B cell (primary cell): ENCODE data around the gene ARL6. TPM values are rescaled to one million over a fixed set of nuclear protein-coding genes. Genes with fewer than 3 reads are reported as not detected.

ENCODE experiments used
- ATAC-seq: fragments of 200-7000 bp; cut with Tn5 transposase; one replicate; pipeline ENCODE4 v1.10.0; 2021; ENCODE audit warnings: low read depth, mild to moderate bottlenecking, moderate number of reproducible peaks, moderate library complexity
- CTCF ChIA-PET: fragments of 350-600 bp; sonication (Branson Sonifier 250); formaldehyde crosslinking; loops from one replicate; lab custom pipeline; 2021; ENCODE audit warnings: antibody characterized with exemption, inconsistent platforms; lab: Charles Lee
- POLR2A ChIA-PET: fragments of 350-600 bp; sonication (Branson Sonifier 250); formaldehyde crosslinking; loops from one replicate; lab custom pipeline; 2021; ENCODE audit warnings: antibody characterized with exemption; lab: Charles Lee
- DNase-seq: peaks from one replicate; pipeline ENCODE4 v3.0.0; 2013
- H2AFZ ChIP-seq: 2 replicates; pipeline ENCODE4 v1.6.1; 2012; ENCODE audit warnings: mild to moderate bottlenecking, low read depth, low read length; ENCODE audit not compliant: insufficient read depth, poor library complexity, severe bottlenecking
- H3K27ac ChIP-seq, 2 donors: 1 replicate in 1 of 2; 2 replicates in 1 of 2; pipeline ENCODE4 v1.5.1; 2012 to 2013; ENCODE audit warnings: low read length in 2 of 2, mild to moderate bottlenecking in 2 of 2, moderate library complexity in 1 of 2
- H3K27me3 ChIP-seq, 4 experiments: fragments of 200-600 bp in 1 of 4; sonication (generic) in 1 of 4; replicated peaks in 1 of 4; 1 replicate in 2 of 4; 2 replicates in 2 of 4; pipeline versions ENCODE4 v1.6.1 to v1.7.0; 2013 to 2016; ENCODE audit warnings: low read length in 3 of 4, mild to moderate bottlenecking in 2 of 4, mixed read lengths in 1 of 4, moderate library complexity in 1 of 4; ENCODE audit not compliant: insufficient read depth in 4 of 4, control insufficient read depth in 3 of 4; ENCODE audit errors: control extremely low read depth in 1 of 4
- H3K36me3 ChIP-seq, 2 experiments: replicated peaks in 1 of 2; 1 replicate in 1 of 2; 2 replicates in 1 of 2; pipeline versions ENCODE4 v1.6.1 to v1.7.1; 2013; ENCODE audit warnings: low read length in 1 of 2; ENCODE audit not compliant: insufficient read depth in 2 of 2, control insufficient read depth in 1 of 2; ENCODE audit errors: control extremely low read depth in 1 of 2, extremely low read depth in 1 of 2
- H3K4me1 ChIP-seq, 2 donors: fragments of 200-600 bp in 1 of 2; sonication (generic) in 1 of 2; 1 replicate in 1 of 2; 2 replicates in 1 of 2; pipeline versions ENCODE4 v1.5.1 to v1.6.1; 2013 to 2017; ENCODE audit warnings: low read length in 2 of 2; ENCODE audit not compliant: control insufficient read depth in 2 of 2, insufficient read depth in 2 of 2
- H3K4me2 ChIP-seq: replicated peaks from 2 replicates; pipeline ENCODE3; 2012; ENCODE audit warnings: mild to moderate bottlenecking, low read depth, low read length; ENCODE audit not compliant: poor library complexity, severe bottlenecking
- H3K4me3 ChIP-seq, 5 experiments: fragments of 200-600 bp in 1 of 5; sonication (generic) in 1 of 5; 1 replicate in 3 of 5; 2 replicates in 2 of 5; pipeline versions ENCODE4 v1.5.1 to v1.7.0; 2011 to 2016; ENCODE audit warnings: low read length in 4 of 5, mild to moderate bottlenecking in 4 of 5, low read depth in 2 of 5, control low read depth in 1 of 5, moderate library complexity in 1 of 5; ENCODE audit not compliant: insufficient read depth in 1 of 5; ENCODE audit errors: control extremely low read depth in 1 of 5, extremely low read depth in 1 of 5
- H3K79me2 ChIP-seq: fragments of 200-600 bp; sonication (generic); one replicate; pipeline ENCODE4 v1.6.0; 2016; ENCODE audit warnings: low read length; ENCODE audit not compliant: control insufficient read depth, insufficient read depth
- H3K9ac ChIP-seq: fragments of 200-600 bp; sonication (generic); 2 replicates; pipeline ENCODE4 v1.6.1; 2017; ENCODE audit warnings: mild to moderate bottlenecking, low read length, moderate library complexity
- H3K9me3 ChIP-seq, 3 donors: one replicate each; pipeline versions ENCODE4 v1.6.1 to v1.7.1; 2013; ENCODE audit warnings: low read length in 2 of 3; ENCODE audit not compliant: control insufficient read depth in 2 of 3, insufficient read depth in 1 of 3; ENCODE audit errors: control extremely low read depth in 1 of 3
- H4K20me1 ChIP-seq: 2 replicates; pipeline ENCODE4 v1.6.0; 2012; ENCODE audit warnings: mild to moderate bottlenecking, low read length; ENCODE audit not compliant: insufficient read depth, control insufficient read depth, poor library complexity, severe bottlenecking
- H3K27ac Mint-ChIP-seq: one replicate; pipeline ENCODE4 v1.8.0; 2021; ENCODE audit warnings: mixed read lengths
- H3K27me3 Mint-ChIP-seq: one replicate; pipeline ENCODE4 v1.8.0; 2021; ENCODE audit warnings: mixed read lengths
- H3K4me1 Mint-ChIP-seq: one replicate; pipeline ENCODE4 v1.8.0; 2021; ENCODE audit warnings: mixed read lengths
- H3K4me3 Mint-ChIP-seq: one replicate; pipeline ENCODE4 v1.8.0; 2021; ENCODE audit warnings: mixed read lengths
- H3K9me3 Mint-ChIP-seq: one replicate; pipeline ENCODE4 v1.8.0; 2022; ENCODE audit warnings: mixed read lengths; ENCODE audit not compliant: insufficient read depth
- CTCF ChIP-seq: fragments of 200-600 bp; IDR thresholded peaks from one replicate; pipeline ENCODE4 v1.8.0; 2022; ENCODE audit warnings: antibody characterized with exemption, mild to moderate bottlenecking
- EZH2 ChIP-seq: IDR thresholded peaks from 2 replicates; pipeline ENCODE4 v1.6.1; 2012; ENCODE audit warnings: borderline replicate concordance, low read depth, mild to moderate bottlenecking, moderate library complexity, low read length; ENCODE audit not compliant: insufficient read depth, poor library complexity, severe bottlenecking
- WGBS: methylation state at CpG from one replicate; pipeline ENCODE4 v1.1.5; 2013; ENCODE audit warnings: missing lambda C conversion rate; ENCODE audit not compliant: insufficient coverage; 5-methylcytosine and 5-hydroxymethylcytosine counted together
- intact Hi-C: fragments of 100-400 bp; cut with micrococcal nuclease; formaldehyde crosslinking; loops from one replicate; pipeline ENCODE4 v1.10.0; 2022
- polyA plus RNA-seq: library from polyadenylated mRNA; depleted of rRNA; stranded (reverse); fragments of >200 nt; gene quantifications from 2 replicates; pipeline ENCODE4 v1.2.3, GENCODE V29; 2012
- total RNA-seq, 2 donors: library from RNA; stranded (reverse); fragments of 120-200 nt in 1 of 2; gene quantifications; 1 replicate in 1 of 2; 2 replicates in 1 of 2; pipeline versions ENCODE4 v1.2.3 to v1.2.4, GENCODE V29; 2013 to 2022

ARL6 gene
- total and polyA plus RNA-seq, 2 donors (not counting 1 experiment from before 2014, with no cell fraction given) = 1.6 to 5.6 TPM

- Histone ChIP-seq H3K9ac (no peak overlapping the region), H3K4me2 (no peak overlapping the region), H3K4me1 (no peaks in the 10 kb centered on the region), H3K9me3 (no peaks in the 10 kb centered on the region), H3K27ac (no peak overlapping the region), H3K4me3 (no peak overlapping the region), H3K36me3 (no peaks in the 10 kb centered on the region), H3K27me3 (no peaks in the 10 kb centered on the region), H2AFZ (no peak overlapping the region), H4K20me1 (no peaks in the 10 kb centered on the region), H3K79me2 (no peaks in the 10 kb centered on the region)
- no peak overlapping the region for H3K4me3 Mint-ChIP-seq
- H3K4me1 Mint-ChIP-seq = no peaks in the 10 kb centered on the region
- POLR2A ChIA-PET = no interaction called here
- no peak for DNase-seq
- CTCF ChIA-PET = no interaction called here
- ATAC-seq = no peak
- TF ChIP-seq EZH2 (no peak), CTCF (no peak)
- no peak overlapping the region for H3K27ac Mint-ChIP-seq
- no CpG with 5 or more reads among the region's 3 CpGs for WGBS
- H3K27me3 Mint-ChIP-seq = peaks cover 14% of the 10 kb centered on the region
- intact Hi-C loops = no loop called here
- H3K9me3 Mint-ChIP-seq = no peaks in the 10 kb centered on the region
Observed at GRCh38 chr3:97744289-97744688, 20.3 kb upstream of the ARL6 start.

- no peaks in the 10 kb centered on the region for H3K27me3 ChIP-seq
- intact Hi-C loops = loop anchor here (1.0 to 2.0 kb wide), 5 partner anchors 58 to 1137 kb away; partner anchors contain the start of genes CPOX and DCBLD2
- H3K9me3 ChIP-seq = no peaks in the 10 kb centered on the region
- 11% methylated on average over 13 of the region's 22 CpGs for WGBS
- Mint-ChIP-seq H3K4me3 (peak overlapping the region; percentile 98), H3K27me3 (no peaks in the 10 kb centered on the region), H3K27ac (peak overlapping the region; percentile 96), H3K9me3 (no peaks in the 10 kb centered on the region), H3K4me1 (peaks cover 30% of the 10 kb centered on the region)
- ChIA-PET CTCF (interaction anchor here (1.0 to 1.8 kb wide), 3 partner anchors 44 to 276 kb away, joined by 3 to 5 read pairs (median 5); no protein-coding TSS in a partner anchor), POLR2A (no interaction called here)
- peaks cover 13% of the 10 kb centered on the region in 2 donors for H3K4me1 ChIP-seq
- DNase-seq = no peak
- peak overlapping the region; percentile 83 for H3K4me2 ChIP-seq
- peak overlapping the region; percentile 69 to 74 for H3K27ac ChIP-seq
- no peak for ATAC-seq
- peak overlapping the region; percentile 91 for H3K9ac ChIP-seq
- peak overlapping the region; percentile 97 for H2AFZ ChIP-seq
- H3K36me3 ChIP-seq = no peaks in the 10 kb centered on the region
- peak overlapping the region; percentile 74 to 99 (median 96) for H3K4me3 ChIP-seq
- TF ChIP-seq CTCF (no peak), EZH2 (no peak)
- H3K79me2 ChIP-seq = no peaks in the 10 kb centered on the region
- H4K20me1 ChIP-seq = no peaks in the 10 kb centered on the region
Observed at GRCh38 chr3:97763586-97764406, 762 bp upstream of the ARL6 start.
